ENCODE measurements around the gene CCDC167. TPM values are rescaled to one million over a fixed set of nuclear protein-coding genes. Genes with fewer than 3 reads are reported as not detected.

Gene CCDC167
- total RNA-seq = 10.0 TPM

DNA sequence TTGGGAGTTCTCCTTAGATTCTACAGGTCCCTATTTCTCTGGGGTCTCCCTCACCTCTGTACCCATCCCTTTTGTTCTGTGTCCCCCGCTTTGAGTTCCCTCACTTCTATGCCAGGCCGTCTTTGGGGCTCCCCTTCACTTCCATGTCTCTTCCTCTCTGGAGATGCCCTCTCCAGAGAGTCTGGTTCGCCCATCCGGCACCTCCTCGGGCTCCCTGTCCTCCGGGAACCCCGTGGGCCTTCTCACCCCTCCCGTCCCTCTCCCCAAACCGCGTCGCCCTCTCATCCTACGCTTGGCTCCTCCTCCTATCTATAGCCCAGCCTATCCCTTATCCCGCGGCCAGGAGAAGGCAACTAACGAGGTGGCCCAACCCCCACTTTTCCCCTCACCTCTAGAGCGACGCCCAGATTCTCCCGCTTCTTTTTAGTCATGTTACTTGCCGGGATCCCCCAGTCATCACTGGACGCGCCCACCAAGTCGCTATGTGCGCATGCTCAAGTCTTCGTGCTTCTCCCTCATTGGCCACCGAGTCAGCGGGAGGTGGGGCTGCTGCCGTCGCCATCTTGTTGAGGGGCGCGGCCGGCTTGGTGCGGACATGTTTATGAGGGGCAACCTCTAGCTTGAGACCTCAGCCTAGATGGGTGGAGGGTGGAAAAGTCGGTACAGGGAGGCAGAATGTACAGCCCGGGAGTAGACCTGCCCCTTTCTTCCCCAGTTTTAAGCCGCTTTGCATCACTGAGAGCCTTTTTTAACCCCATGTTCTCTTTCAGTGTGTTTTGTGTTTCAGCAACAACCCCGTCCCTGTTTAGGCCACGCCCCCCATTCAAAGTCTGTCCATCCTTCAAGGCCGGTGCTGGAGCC lies at the start of gene CCDC167:
Gene CCDC167 (minus strand): TSS at position 461 of the 861 bp plus-strand sequence. CDS start 30 bp downstream, at position 431.
- DNase-seq (ENCODE audit: low spot score) = peak; percentile 94

DNA sequence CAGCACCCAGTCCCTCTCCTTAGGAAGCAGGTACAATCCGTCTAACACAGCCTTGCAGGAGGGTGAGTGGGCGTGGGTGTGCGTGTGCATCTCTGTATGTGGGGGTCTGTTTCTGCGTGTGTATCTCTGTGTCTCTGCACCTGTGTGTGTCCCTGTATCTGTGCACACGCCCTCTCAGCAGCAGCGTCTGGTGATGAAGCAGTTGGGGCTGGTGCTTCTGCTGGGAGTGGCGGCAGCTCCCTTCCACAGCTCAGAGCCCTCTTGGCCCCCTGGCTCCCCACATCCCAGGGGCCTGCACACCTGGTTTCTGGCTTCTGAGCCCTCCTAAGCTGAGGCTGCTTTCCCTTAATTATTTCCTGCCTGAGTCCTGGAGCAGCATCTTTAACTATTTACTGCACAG lies 49.5 kb upstream of the CCDC167 start:
- DNase-seq (ENCODE audit: low spot score) = no peak

DNA sequence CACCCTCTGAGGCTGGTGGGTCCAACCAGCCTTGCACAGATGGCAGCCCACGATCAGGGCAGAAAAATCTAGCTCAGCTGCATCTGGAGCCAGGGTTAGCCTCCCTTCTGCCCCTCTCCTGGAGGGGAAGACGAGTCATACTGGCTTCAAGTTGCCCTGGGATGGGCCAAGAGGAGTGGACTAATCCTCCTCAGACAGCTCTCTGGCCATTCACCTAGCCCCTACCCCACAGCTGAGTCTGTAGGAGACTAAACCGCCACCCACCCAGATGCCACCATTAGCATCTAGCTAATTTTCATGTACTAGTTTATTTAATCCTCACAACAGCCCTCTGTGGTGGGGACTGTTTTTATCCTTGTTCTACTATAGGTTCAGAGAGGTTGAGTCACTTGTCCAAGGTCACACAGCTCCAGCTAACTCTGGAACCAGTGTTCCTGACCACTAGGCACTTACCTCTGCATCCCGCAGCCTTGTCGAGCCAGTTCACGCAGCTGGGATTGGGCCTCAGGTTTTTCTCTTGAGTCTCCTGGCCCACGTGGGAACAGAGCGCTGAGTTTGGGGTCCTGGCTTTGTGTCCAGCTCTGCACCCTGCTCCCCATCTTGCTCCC lies 48.5 kb upstream of the CCDC167 start:
- no peak for DNase-seq (ENCODE audit: low spot score)

DNA sequence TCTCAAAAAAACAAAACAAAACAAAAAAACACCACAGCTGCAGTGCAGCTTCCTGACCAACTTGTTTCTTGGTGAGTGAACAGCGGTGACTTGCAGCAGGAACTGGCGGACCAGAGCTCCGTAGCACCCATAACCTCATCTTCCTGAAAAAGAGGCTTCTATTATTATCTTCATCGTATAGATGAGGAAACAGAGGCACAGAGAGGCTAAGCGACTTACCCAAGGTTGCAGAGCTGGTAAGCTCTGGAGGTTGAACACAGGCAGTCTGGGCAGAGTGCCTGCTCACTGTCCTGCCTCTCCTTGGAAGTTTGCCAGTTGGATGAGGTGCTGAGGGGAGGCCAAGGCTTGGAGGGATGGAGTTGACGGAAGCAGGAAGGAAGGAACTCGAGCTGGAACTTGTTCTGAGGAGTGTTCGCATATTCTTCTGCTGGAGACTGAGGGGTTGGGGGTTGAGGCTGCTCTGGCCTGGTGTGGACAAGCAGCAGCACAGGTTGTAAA lies 47.9 kb upstream of the CCDC167 start:
- DNase-seq (ENCODE audit: low spot score) = peak; percentile 80

DNA sequence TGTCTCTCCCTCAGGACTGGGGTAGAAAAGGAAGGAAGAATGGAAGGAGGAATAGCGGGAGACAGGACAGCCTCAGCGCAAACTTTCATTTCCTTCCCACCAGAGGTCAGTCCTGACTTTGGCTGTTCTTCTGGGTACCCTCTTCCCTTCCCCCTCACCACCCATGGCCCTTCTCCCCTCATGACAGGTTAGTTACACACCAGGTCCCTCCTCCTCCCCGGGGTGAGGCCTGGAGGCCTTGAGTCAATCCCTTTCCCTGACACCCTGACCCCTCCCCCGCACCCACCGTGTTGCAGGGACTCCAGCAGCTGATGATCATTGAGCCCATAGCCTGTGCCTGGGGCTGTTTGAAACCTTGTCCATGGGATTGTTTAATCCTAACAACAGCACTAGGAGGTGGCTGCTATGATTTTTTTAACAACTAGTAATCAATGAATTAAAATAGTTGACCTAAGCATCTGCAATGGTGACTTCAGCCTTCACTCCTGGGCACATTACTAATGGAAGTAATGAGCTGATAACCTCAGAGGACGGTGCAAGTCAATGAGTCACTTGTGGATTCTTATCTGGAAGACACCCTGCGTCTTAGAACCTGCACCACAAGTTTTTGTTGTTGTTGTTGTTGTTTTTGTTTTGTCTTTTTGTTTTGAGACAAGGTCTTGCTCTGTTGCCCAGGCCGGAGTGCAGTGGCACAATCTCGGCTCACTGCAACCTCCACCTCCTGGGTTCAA lies 46.6 kb upstream of the CCDC167 start:
- DNase-seq (ENCODE audit: low spot score) = no peak

DNA sequence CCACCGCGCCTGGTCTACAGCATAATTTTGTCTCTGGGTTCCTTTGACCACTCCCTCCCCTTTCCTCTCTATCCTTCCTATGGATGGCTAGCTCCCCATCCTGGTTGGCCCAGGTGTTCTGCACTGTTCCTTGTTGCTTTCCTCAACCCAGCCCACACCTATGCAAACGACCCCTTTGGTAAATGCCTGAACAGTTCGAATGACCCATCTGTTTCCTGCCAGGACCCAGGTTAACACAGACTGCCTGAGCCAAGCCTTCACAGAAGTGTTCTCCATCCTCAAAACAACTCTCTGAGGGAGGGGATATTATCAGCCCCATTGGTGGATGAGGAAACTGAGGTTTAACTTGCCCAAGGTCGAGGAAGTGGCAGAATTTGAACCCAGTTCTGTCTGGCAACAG lies 44.8 kb upstream of the CCDC167 start:
- no peak for DNase-seq (ENCODE audit: low spot score)

DNA sequence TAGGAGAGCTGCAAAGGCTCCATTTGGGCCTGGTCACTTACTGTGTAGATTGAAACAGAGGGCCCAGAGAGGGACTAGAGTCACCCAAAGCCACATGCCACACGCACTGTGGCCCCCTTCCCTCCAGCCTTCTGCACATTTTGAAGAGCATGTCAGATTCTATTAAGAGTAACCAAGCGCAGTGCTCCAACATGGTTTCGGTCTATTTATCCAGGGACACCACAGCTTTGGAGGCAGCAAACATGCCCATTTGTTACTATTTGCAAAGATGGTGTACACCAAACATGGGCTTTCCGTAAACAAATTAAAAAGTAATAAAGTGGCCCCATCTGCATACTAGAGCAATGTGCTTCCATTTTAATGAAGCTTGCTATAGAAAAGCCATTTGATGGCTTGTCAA lies 43.7 kb upstream of the CCDC167 start:
- no peak for DNase-seq (ENCODE audit: low spot score)

DNA sequence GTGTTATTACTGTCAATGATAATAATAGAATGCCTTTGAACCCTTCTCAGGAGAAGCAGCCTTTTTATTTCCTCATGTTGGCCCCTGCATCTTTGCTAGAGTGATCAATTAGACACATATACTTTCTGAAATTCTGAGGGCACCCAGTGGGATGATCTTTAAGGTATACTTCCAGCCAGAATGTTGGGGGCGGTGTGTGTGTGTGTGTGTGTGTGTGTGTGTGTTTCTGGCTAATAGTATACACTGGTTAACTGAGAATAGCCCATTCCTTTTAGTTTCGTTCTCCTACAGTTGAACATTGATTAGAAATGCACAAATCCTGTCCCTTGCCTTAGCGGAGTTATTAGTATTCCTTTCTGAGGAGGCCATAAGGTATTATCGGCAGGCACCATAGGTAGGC lies 41.7 kb upstream of the CCDC167 start:
- no peak for DNase-seq (ENCODE audit: low spot score)

DNA sequence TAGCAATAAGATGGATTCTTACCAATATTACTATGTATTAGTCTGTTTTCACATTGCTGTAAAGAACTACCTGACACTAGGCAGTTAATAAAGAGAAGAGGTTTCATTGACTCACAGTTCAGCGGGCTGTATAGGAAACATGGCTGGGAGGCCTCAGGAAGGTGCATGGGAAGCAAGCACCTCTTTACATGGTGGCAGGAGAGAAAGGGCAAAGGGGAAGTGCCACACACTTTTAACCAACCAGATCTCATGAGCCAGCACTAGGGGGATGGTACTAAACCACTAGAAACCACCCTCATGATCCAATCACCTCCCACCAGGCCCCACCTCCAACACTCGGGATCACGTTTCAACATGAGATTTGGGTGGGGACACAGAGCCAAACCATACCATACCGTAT lies 40.7 kb upstream of the CCDC167 start:
- DNase-seq (ENCODE audit: low spot score) = no peak

DNA sequence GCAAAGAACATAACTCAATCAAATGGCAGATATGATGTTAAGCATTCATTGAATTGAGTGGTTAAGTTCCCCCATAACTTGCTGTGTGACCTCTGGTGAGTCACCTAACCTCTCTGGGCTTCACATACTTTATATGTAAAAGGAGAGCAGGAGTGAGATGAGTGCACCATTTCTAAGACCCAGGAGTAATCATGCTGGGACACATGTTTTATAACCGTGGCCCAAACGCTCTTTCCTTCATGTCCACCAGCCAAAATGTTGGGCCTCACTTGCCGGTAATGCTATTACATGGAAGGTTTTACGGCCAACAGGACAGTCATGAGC lies 40.3 kb upstream of the CCDC167 start:
- no peak for DNase-seq (ENCODE audit: low spot score)

DNA sequence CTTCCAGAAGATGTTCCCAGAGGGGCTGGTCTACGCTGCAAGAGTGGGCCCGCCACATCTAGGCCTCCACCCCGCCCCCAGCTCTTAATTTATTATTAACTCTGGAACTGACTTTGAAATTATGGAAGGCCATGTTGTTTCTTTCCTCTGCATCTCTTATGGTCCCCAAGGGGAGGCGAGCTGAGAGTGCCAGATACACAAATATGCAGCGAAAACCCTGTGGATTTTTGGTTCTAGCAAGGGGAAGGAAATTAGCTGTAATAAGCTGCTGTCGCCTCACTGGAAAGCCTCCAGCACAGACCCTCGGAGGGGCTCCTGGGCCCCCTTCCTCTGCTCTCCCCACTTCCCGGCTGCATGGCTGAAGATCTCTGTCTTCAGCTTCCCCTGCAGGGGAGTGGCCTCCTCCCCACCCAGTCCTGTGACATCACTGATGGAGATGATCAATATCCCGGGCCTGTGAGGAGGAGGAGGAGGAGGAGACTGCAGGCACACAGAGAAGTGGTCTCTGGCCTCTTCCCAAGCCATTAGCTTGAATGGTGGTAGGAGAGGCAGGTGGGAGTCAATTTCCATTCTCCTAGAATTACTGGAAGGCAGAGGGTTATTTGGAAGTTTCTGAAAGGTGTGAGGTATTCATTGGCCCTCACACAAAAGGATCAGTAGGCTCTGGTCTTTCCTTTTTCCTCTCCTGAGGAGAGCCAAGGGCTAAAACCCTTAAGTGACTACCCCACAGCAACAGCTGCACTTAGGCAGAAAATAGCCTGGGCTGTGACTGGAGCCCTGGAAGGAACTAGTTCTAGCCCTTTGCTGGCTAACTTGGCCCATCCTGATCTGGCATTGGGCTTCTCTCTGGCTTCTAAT lies 39.7 kb upstream of the CCDC167 start:
- no peak for DNase-seq (ENCODE audit: low spot score)

DNA sequence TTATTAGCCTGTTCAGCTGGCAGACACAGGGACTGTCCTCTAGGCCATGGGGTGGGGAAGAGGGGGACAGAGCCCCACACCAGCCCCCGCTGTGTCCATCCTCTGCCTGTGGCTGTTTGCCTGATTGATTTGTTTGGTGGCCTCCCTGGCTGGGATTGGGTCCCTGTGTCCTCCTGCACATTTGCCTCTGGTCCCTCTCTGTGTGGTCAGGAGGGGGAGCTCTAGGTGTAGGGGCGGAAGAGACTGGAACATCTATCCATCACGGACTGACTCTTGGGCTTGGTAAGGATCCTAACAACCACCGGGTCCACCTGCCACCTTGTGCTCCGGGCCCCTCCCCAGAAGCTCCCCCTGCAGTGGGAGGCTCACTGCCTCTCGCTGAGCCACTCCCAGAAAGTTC lies 38.4 kb upstream of the CCDC167 start:
- DNase-seq (ENCODE audit: low spot score) = no peak

DNA sequence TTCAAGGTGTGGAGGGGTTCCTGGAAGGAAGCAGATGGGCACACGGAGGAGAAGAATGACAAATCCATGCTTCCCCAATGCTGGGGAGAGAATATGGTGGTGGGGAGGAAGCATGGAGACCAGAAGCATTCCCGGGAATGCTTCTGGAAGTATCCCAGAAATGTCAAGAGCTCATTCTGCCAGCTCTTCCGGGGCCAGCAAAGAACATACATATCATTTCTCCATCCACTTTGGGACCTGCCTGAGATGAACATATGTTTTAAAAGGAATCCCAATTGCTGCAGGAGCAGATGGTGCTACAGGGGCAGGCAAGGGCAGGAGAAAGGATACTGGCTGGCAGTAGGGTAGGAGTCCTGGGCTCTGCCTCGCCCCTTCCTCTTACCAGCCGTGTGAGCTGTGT lies 37.9 kb upstream of the CCDC167 start:
- DNase-seq (ENCODE audit: low spot score) = no peak

DNA sequence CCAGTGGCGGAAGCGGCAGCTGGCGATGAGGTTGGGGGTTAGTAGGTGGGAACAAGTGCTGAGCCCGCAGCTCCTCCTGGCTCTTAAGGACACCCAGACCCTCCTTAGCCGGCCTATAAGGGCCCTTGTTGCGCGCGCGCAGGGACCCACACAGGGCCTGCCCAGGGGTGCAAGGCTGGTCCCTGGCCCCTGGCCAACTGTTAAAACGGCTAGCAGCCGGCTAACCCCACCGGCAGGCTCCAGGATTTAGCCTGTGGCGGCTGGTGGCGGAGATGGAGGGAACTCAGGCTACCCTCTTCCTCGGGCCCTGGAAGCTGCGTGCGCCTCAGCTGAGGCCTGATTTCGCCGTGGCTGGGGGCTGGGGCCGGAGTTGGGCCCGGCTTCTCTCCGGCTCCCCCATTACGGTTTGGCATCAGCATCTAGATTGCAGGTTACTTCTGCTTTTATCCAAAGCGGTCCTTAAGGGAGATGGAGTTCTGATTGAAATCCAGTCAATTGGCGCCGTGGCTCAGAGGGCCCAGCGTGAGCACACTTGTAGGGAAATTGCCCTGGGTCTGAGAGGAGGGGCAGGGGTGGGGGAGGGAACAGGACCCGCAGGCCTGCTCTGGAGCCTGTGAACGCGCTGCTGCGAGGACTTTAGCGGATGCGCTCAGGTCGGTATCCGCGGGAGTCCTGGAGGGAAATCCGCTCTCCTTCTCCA lies 36.9 kb upstream of the CCDC167 start:
- no peak for DNase-seq (ENCODE audit: low spot score)

DNA sequence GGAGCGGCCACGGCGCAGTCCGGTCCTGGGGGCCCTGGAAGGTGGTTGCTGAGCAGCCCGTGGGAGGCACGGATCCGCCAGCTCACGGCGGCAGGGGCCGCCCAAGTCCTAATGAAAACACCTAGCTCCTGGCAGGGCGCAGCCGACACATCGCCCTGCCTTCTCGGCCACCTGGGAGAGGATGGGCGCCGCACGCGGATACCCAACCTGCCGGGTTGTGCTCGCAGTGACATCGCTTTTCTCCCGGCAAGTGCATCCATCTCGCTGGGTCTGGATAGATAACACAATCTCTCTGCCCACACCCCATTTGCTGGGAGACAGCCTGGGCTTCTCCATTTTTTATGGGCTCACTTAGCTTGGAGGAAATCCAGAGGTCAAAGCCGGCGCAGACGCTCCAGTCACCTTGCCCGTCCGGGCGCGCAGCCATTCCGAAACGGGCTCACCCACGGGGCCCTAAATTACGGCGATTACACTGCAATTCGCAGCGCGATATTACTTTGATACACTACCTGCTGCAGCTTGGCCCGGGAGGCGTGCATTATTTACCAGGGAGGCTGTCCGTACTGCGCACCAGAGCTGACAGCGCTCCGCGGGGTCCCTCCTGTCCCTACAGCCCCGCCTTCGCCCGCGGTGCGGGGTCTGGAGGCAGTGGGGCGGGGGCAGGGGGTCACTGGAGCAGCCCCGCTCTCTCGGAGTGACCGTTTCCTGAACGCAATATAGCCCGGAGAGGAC lies 36.2 kb upstream of the CCDC167 start:
- no peak for DNase-seq (ENCODE audit: low spot score)

DNA sequence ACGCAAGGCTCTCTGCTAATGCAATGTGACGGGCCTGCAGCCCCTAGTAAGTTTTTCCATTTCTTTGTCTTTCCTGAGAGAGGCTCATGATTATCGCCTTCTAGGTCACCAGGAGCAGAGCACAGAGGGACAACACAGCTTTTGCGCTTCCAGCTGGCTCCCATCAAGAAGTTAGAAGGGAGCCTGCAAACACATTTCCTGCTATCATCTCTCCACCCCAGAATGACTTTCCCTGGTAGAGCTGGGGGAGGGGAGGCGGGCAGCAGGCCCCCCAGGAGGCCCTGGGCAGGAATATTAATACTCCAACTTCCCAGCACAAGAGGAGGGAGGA lies 35.7 kb upstream of the CCDC167 start:
- DNase-seq (ENCODE audit: low spot score) = no peak

DNA sequence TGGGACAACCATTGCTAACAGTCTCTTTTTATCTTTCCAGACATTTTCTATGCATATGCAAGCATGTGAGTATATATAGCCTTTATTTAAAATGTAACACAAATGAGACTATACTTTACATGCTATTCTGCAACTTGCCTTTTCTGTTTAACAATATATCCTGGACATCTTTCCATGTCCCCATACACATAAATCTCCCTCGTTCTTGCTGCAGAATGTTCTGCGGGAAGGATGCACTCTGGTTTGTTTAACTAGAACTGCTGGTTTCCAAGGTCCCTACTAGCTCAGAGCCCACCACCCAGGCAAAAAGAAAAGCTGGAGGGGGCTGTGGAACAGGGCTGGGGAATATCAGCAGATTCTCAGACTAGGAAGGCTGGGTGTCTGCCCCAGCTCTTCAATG lies 35.2 kb upstream of the CCDC167 start:
- DNase-seq (ENCODE audit: low spot score) = no peak

DNA sequence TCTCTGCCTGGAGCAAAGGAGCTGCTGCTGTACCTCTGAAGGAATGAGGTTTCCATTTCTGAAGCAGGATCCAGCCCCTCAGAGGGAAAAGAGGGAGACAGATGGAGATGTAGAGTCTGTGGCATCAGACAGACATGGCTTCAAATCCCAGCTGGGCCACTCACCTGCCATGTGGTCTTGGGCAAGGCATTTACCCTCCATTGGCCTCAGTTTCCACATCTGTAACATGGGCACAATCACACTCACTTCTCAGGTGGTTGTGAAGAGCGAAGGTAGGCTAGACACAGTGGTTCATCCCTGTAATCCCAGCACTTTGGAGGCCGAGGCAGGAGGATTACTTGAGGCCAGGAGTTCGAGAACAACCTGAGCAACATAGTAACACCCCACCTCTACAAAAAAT lies 32.4 kb upstream of the CCDC167 start:
- no peak for DNase-seq (ENCODE audit: low spot score)

DNA sequence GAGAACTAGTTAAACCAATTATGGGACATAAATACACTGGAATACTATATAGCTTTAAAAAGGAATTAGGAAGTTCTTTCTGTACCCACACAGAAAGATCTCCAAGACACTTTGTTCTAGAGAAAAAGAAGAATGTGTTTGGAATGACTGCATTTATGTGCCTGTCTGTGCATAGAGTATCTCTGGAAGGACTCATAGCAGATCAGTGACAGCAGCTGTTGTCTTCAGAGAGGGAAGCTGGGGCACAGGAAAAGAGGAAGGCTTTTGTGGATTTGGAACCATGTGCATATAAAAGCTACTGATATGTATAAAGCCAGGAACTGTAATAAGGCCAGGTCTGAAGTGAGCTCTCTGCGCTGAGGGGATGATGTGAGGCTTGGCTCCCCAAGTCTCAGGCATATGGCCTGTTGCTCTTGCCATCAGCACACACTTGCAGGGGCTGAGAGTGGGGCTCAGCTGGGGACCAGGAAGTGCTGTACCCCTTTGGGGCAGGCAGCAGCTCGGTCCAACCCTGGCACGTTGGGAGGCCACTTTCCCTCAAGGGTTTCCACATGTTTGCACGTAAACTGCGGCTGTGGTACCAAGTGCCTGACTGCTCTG lies 31.8 kb upstream of the CCDC167 start:
- DNase-seq (ENCODE audit: low spot score) = no peak

DNA sequence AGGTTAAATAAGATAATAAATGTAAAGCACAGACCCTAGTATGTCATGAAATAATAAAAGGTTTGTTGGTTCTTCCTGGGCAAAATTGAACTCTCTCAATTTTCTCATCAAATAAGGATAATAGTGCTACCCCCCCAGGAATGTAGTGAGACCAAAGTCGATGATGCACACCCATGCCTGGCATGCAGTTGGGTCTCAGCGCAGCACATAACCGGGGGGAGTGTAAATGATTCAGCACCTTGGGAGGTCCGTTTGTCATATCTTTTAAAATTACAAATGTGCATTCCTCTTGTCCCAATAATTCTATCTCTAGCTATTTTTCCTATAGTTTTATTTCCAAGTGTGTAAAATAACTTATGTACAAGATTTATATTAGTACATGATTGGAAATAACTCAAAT lies 31.3 kb upstream of the CCDC167 start:
- no peak for DNase-seq (ENCODE audit: low spot score)
